ENCODE measurements around the gene CNTNAP2.

Gene CNTNAP2

DNA sequence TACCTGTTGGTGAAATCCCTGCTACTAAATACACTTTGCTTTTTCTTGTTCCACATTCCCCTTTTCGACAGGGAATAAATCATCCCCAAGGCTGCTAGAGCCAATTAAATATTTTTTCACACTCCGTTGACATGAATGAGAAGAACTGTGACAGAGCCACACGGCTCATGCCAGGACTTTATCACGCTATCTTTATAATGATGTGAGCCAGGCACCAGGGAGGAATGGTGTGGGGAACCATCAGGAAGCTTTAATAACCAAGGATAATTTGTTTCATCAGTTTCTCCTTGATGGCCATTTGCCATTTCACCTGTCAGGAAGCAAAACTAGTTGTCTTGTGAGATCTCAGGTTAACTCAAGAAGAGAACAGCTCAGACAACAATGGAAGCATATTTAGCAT lies 2280.9 kb downstream of the CNTNAP2 start:
- Histone ChIP-seq H3K9me3 (ENCODE audit: control insufficient read depth, low read length) (no peaks in the 10 kb centered on the region), H3K27me3 (replicated peaks; ENCODE audit: control insufficient read depth, insufficient read depth, low read length, poor library complexity, severe bottlenecking) (peaks cover 8% of the 10 kb centered on the region), H3K36me3 (ENCODE audit: control insufficient read depth, insufficient read depth, low read length) (no peaks in the 10 kb centered on the region), H3K4me1 (ENCODE audit: control insufficient read depth, insufficient read depth, low read length, poor library complexity, severe bottlenecking) (no peaks in the 10 kb centered on the region), H3K4me3 (ENCODE audit: insufficient read depth, low read depth, low read length, poor library complexity, severe bottlenecking) (no peak overlapping the region), H3K27ac (ENCODE audit: insufficient read depth, low read length, poor library complexity, severe bottlenecking) (no peak overlapping the region)
- DNase-seq: no peak

DNA sequence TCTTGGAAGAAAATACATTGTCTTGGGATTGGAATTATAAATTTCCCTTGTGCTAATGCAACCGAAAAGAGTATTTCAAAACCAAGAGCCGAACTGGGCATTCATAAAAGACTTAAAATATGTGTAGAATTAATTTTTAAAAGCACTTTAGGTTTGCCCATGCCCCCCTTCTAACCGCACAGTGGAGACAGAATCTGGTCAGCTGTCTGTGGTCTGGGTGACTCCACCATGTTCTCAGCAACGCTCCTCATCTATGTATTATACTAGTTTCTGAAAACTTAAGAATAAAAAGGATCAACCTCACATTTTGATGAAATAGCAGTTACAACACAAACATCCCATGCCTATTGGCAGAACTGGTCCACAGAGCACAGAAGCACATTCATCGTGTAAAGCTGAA lies 2281.4 kb downstream of the CNTNAP2 start:
- Histone ChIP-seq H3K4me3 (ENCODE audit: insufficient read depth, low read depth, low read length, poor library complexity, severe bottlenecking) (no peak overlapping the region), H3K9me3 (ENCODE audit: control insufficient read depth, low read length) (no peaks in the 10 kb centered on the region), H3K27me3 (replicated peaks; ENCODE audit: control insufficient read depth, insufficient read depth, low read length, poor library complexity, severe bottlenecking) (peaks cover 8% of the 10 kb centered on the region), H3K36me3 (ENCODE audit: control insufficient read depth, insufficient read depth, low read length) (no peaks in the 10 kb centered on the region), H3K27ac (ENCODE audit: insufficient read depth, low read length, poor library complexity, severe bottlenecking) (no peak overlapping the region), H3K4me1 (ENCODE audit: control insufficient read depth, insufficient read depth, low read length, poor library complexity, severe bottlenecking) (no peaks in the 10 kb centered on the region)
- DNase-seq: no peak

DNA sequence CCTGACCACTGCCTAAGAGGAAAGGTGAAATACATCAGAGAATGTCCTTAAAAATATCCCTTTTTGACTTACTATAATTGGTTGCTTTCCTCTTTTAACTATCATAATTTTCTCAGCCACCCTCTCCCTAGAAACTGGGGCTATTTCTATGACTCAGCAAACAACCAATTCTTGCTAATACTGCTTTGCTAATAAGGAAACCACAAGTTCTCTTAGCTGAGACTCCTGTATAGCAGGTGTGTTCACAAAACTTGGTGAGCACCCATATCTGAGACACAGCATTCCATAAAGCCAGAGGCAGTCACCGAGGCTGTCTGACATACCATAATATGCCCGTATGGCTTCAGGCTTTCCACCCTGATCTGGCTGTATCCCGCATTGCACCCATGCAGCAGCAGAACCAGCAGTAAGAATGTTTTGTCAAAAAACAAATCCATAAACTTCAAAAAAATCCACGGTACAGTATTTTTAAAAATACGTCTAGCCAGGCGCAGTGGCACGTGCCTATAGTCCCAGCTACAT lies 2282.3 kb downstream of the CNTNAP2 start:
- no peak overlapping the region for H3K4me3 ChIP-seq (ENCODE audit: insufficient read depth, low read depth, low read length, poor library complexity, severe bottlenecking)
- H3K27ac ChIP-seq (ENCODE audit: insufficient read depth, low read length, poor library complexity, severe bottlenecking): no peak overlapping the region
- no peaks in the 10 kb centered on the region for H3K4me1 ChIP-seq (ENCODE audit: control insufficient read depth, insufficient read depth, low read length, poor library complexity, severe bottlenecking)
- H3K27me3 ChIP-seq (replicated peaks; ENCODE audit: control insufficient read depth, insufficient read depth, low read length, poor library complexity, severe bottlenecking): peaks cover 8% of the 10 kb centered on the region
- no peaks in the 10 kb centered on the region for H3K36me3 ChIP-seq (ENCODE audit: control insufficient read depth, insufficient read depth, low read length)
- H3K9me3 ChIP-seq (ENCODE audit: control insufficient read depth, low read length): no peaks in the 10 kb centered on the region
- no peak for DNase-seq

DNA sequence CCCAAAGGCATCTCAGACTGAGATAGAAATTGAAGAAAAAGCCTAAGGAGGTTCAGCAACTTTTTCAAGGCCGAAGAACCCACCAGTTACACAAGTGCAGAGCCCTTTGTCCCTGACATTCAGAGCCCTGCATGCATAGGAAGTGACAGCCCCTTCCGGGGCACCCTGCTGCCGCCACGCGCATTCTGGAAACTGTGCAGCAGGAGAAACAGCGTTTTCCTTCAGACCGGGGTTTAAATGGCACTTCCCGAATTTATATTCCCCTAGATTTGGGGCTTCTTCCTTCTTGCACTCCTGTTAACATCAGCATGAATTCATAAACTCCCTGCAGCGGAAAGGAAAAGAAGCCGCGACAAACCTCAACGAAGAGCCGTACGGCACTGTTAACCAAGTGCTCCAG lies 2283.5 kb downstream of the CNTNAP2 start:
- no peaks in the 10 kb centered on the region for H3K4me1 ChIP-seq (ENCODE audit: control insufficient read depth, insufficient read depth, low read length, poor library complexity, severe bottlenecking)
- no peaks in the 10 kb centered on the region for H3K36me3 ChIP-seq (ENCODE audit: control insufficient read depth, insufficient read depth, low read length)
- no peak overlapping the region for H3K4me3 ChIP-seq (ENCODE audit: insufficient read depth, low read depth, low read length, poor library complexity, severe bottlenecking)
- H3K27me3 ChIP-seq (replicated peaks; ENCODE audit: control insufficient read depth, insufficient read depth, low read length, poor library complexity, severe bottlenecking): peaks cover 8% of the 10 kb centered on the region
- no peaks in the 10 kb centered on the region for H3K9me3 ChIP-seq (ENCODE audit: control insufficient read depth, low read length)
- no peak for DNase-seq
- no peak overlapping the region for H3K27ac ChIP-seq (ENCODE audit: insufficient read depth, low read length, poor library complexity, severe bottlenecking)

DNA sequence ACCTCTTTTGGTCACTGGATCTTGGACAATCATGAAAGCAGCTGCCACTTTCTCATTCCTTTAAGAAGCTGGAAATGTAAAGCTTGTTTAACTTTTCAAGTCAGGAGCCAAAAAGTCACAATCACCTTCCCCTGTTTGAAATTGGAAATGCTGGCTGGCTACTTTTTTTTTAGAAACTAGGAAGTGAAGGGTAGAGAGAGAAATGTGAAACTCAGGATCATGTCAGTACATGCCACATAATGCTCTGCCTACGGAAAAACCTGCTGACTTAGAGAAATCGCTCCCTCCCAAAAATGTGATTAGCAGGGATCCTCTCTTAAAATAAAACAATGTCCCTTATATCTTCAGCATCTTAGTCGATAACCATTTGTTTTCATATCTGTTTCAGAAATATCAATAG lies 2285.6 kb downstream of the CNTNAP2 start:
- H3K27ac ChIP-seq (ENCODE audit: insufficient read depth, low read length, poor library complexity, severe bottlenecking): no peak overlapping the region
- peaks cover 5% of the 10 kb centered on the region for H3K27me3 ChIP-seq (replicated peaks; ENCODE audit: control insufficient read depth, insufficient read depth, low read length, poor library complexity, severe bottlenecking)
- H3K36me3 ChIP-seq (ENCODE audit: control insufficient read depth, insufficient read depth, low read length): no peaks in the 10 kb centered on the region
- no peaks in the 10 kb centered on the region for H3K4me1 ChIP-seq (ENCODE audit: control insufficient read depth, insufficient read depth, low read length, poor library complexity, severe bottlenecking)
- no peak overlapping the region for H3K4me3 ChIP-seq (ENCODE audit: insufficient read depth, low read depth, low read length, poor library complexity, severe bottlenecking)
- DNase-seq: no peak
- H3K9me3 ChIP-seq (ENCODE audit: control insufficient read depth, low read length): no peaks in the 10 kb centered on the region

DNA sequence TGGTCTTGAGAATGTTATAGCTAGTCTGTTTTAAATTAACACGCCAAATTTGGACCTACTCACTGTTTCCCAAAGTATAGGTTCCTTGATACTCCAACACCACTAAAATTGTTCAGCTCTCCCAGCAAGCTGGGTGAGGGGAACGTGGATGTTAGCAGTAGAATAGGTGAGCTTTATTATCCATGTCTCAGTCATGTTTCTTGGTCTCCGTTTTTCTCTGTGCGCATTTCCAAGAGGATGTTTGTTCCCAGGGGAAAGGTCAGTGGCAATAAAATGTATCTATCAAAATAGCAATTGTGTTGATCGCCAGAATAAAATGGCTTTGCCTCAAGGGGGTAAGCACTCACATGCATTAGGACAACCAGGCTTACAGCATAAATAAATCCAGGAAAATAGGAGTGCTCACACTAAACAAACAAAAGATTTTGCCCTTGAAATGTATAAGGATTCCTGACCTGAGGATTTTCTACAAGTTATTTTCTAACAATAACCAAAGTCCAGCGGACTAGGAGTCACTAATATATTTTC lies 2286.9 kb downstream of the CNTNAP2 start:
- no peak for DNase-seq
- Histone ChIP-seq H3K4me1 (ENCODE audit: control insufficient read depth, insufficient read depth, low read length, poor library complexity, severe bottlenecking) (no peaks in the 10 kb centered on the region), H3K27me3 (replicated peaks; ENCODE audit: control insufficient read depth, insufficient read depth, low read length, poor library complexity, severe bottlenecking) (peaks cover 5% of the 10 kb centered on the region), H3K27ac (ENCODE audit: insufficient read depth, low read length, poor library complexity, severe bottlenecking) (no peak overlapping the region), H3K36me3 (ENCODE audit: control insufficient read depth, insufficient read depth, low read length) (no peaks in the 10 kb centered on the region), H3K9me3 (ENCODE audit: control insufficient read depth, low read length) (no peaks in the 10 kb centered on the region), H3K4me3 (ENCODE audit: insufficient read depth, low read depth, low read length, poor library complexity, severe bottlenecking) (no peak overlapping the region)

DNA sequence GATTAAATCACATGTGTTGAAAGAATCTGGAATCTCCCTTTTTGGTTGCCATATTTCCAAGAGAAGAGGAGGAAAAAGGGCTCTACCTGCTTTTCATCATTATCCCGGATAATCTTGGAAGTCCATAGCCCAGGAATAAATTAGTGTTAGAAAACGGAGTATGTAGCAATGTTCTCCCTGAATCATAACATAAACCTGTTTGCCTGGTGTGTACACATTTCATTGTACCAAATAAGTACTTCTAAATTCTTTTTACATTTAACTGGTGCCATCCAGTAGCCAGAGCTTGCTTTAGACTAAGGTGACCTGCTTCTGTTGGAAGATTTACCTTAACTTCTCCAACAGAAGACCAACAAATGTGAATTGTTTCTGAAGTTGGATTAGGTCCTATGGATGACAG lies 2291.7 kb downstream of the CNTNAP2 start:
- Histone ChIP-seq H3K27ac (ENCODE audit: insufficient read depth, low read length, poor library complexity, severe bottlenecking) (no peak overlapping the region), H3K36me3 (ENCODE audit: control insufficient read depth, insufficient read depth, low read length) (no peaks in the 10 kb centered on the region), H3K4me3 (ENCODE audit: insufficient read depth, low read depth, low read length, poor library complexity, severe bottlenecking) (no peak overlapping the region), H3K27me3 (replicated peaks; ENCODE audit: control insufficient read depth, insufficient read depth, low read length, poor library complexity, severe bottlenecking) (no peaks in the 10 kb centered on the region), H3K4me1 (ENCODE audit: control insufficient read depth, insufficient read depth, low read length, poor library complexity, severe bottlenecking) (no peaks in the 10 kb centered on the region), H3K9me3 (ENCODE audit: control insufficient read depth, low read length) (no peaks in the 10 kb centered on the region)
- no peak for DNase-seq

DNA sequence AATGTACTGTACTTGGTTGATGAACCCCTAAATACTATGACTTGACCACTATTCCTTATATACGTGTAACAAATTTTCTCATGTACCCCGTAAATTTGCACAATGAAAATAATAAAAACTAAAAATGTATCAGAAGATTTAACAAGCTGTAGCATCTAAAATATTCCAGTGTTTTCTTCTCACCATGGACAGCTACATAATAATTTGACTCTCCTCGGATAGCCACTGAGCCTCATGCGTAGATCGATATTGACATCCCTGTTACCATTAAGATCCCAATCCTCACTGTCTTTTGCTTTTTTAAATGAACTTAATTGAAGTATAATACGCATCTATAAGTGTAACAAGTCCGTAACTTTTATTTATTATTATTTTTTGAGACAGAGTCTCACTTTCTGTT lies 2294.3 kb downstream of the CNTNAP2 start:
- Histone ChIP-seq H3K27ac (ENCODE audit: insufficient read depth, low read length, poor library complexity, severe bottlenecking) (no peak overlapping the region), H3K4me1 (ENCODE audit: control insufficient read depth, insufficient read depth, low read length, poor library complexity, severe bottlenecking) (no peaks in the 10 kb centered on the region), H3K27me3 (replicated peaks; ENCODE audit: control insufficient read depth, insufficient read depth, low read length, poor library complexity, severe bottlenecking) (no peaks in the 10 kb centered on the region), H3K4me3 (ENCODE audit: insufficient read depth, low read depth, low read length, poor library complexity, severe bottlenecking) (no peak overlapping the region), H3K9me3 (ENCODE audit: control insufficient read depth, low read length) (no peaks in the 10 kb centered on the region), H3K36me3 (ENCODE audit: control insufficient read depth, insufficient read depth, low read length) (no peaks in the 10 kb centered on the region)
- no peak for DNase-seq

DNA sequence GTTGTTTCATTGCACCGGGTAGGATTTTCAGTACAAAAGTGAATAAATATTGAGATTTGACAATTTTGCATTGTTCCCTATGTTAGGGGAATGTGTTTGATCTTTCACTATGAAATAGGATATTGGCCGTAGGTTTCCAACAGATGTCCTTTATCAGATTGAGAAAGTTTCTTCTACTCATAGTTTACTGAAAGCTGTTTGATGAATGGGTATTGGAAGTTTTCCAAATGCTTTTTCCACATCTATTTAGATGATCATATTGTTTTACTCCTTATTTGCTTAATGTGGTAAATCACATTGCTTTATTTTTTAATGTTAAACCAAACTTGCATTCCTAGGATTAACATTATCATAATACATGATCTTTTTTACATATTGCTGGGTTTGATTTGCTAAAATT lies 2296.1 kb downstream of the CNTNAP2 start:
- no peaks in the 10 kb centered on the region for H3K4me1 ChIP-seq (ENCODE audit: control insufficient read depth, insufficient read depth, low read length, poor library complexity, severe bottlenecking)
- no peak overlapping the region for H3K4me3 ChIP-seq (ENCODE audit: insufficient read depth, low read depth, low read length, poor library complexity, severe bottlenecking)
- H3K9me3 ChIP-seq (ENCODE audit: control insufficient read depth, low read length): no peaks in the 10 kb centered on the region
- no peak for DNase-seq
- no peak overlapping the region for H3K27ac ChIP-seq (ENCODE audit: insufficient read depth, low read length, poor library complexity, severe bottlenecking)
- no peaks in the 10 kb centered on the region for H3K36me3 ChIP-seq (ENCODE audit: control insufficient read depth, insufficient read depth, low read length)
- H3K27me3 ChIP-seq (replicated peaks; ENCODE audit: control insufficient read depth, insufficient read depth, low read length, poor library complexity, severe bottlenecking): no peaks in the 10 kb centered on the region

DNA sequence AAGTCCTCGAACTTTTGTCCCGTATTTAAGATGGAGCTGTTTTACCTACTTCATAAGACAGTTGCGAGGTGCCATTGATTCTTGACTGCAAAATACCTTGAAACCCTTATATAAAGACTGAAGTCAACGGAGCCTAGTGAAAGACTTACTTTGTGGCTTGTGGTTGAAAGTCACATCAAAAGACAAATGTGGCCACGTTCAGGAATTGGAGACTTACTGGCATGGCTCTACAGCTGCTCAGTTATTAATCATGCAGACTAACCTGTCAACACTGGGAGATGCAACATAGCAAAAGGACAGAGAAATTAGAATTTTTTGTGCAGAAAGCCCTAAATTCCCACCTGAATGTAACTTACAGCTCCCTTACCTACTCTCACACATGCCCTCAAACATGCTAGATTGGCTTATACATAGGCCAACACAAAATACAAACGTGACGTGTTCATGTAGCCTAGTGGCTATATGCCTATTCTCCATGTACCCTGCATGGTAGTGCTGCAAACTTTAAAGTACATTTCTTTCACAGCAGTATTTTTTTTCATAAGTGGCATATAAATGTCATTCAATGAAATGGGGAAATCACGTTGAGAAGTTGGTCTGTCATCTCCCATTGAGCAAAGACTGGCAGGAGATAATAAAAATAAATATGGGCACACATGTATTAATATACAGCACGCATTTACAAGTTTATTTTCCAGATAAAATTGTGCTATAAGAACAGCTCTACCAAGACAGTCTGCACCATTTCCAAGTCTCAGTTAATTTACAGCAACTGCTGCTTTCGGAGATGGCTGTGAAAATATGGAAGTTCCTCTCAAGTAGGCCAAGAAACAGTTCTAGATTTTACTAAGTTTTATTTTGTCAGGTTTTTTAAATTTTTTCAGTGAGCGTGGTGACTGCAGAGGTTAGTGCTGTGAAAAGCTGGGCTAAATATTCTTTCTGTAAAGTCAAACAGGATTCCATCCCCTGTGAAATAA lies 2303.5 kb downstream of the CNTNAP2 start:
- no peak overlapping the region for H3K4me3 ChIP-seq (ENCODE audit: insufficient read depth, low read depth, low read length, poor library complexity, severe bottlenecking)
- no peak overlapping the region for H3K27ac ChIP-seq (ENCODE audit: insufficient read depth, low read length, poor library complexity, severe bottlenecking)

More for the DNA sequence above, 2303.5 kb downstream of the CNTNAP2 start:
- no peak for DNase-seq
- Histone ChIP-seq H3K4me1 (ENCODE audit: control insufficient read depth, insufficient read depth, low read length, poor library complexity, severe bottlenecking) (no peaks in the 10 kb centered on the region), H3K36me3 (ENCODE audit: control insufficient read depth, insufficient read depth, low read length) (no peaks in the 10 kb centered on the region), H3K9me3 (ENCODE audit: control insufficient read depth, low read length) (no peaks in the 10 kb centered on the region), H3K27me3 (replicated peaks; ENCODE audit: control insufficient read depth, insufficient read depth, low read length, poor library complexity, severe bottlenecking) (no peaks in the 10 kb centered on the region)
